ENCODE measurements around the gene ZRANB2. TPM values are rescaled to one million over a fixed set of nuclear protein-coding genes. Genes with fewer than 3 reads are reported as not detected.

Gene ZRANB2
- total and polyA plus RNA-seq, 9 of the 15 experiments (the other 6 are each of a cell fraction or from before 2014, with no cell fraction given) = 80.8 to 264 (median 157) TPM

DNA sequence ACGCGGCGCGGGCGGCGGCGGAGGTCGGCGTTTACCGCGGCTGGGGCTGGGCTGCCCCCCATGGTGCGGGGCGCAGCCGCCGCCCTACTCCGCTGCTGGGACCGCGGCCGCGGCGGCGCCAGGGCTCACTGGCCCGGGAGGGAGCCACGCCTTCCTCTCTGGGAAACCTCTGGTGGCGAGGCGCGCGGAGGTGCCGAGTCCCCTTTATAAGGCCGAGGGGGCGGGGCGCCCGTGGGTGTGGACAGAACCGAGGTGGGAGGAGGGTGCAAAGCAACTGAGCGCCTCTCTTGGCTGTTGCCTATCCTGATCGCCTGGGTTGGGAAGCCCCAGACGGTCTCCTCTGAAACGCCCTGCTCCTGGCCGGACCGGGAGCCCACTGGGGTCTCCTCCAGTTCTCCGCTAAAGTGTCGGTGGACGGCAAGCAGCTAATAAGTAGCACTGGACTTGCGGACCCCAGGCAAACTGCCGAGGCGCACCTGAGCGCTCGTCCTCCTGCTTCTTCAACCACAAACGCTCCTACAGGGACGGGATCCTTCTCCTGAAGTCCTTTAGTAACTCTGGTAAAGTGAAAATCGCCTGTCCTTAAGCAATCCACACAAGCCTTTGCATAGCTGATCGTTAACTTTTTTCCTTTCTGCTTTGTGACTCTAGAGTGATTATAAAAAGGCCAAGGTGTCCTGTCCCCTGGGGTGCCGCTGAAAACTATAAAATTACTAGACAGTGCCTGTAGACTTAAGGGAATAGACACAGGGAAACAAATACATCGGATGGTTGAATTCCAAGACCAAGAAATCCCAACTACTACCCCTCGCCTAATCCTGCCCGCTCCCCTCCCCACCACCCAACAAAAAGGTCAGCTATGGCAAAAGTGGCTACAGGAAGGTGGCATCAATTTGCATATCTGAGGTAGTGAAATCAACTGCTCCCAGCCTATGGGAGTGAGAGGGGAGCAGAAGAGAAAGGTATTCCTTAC is 32.9 kb downstream of the ZRANB2 start, which contains the start of gene PTGER3:
Gene PTGER3, minus strand, starts transcription at position 182 of the 973 bp plus-strand sequence. CDS start 239 bp downstream, outside the sequence.
- peak; percentile 79 for ATAC-seq
- H3K9me3 ChIP-seq (replicated peaks; ENCODE audit: control insufficient read depth, insufficient read depth, low read depth, low read length) = no peaks in the 10 kb centered on the region
- peaks cover 44% of the 10 kb centered on the region for H3K79me2 ChIP-seq (ENCODE audit: control insufficient read depth, insufficient read depth, low read length)
- in situ Hi-C loops (cut with MboI) = no loop called here
- ChIA-PET POLR2A (interaction anchor here (0.6 to 1.0 kb wide), 5 partner anchors 9 to 546 kb away, joined by 3 read pairs; no protein-coding TSS in a partner anchor), CTCF (ENCODE audit: low intra/inter-chr PET ratio) (no interaction called here)
- H2AFZ ChIP-seq (ENCODE audit: low read depth, low read length) = peak within 1 kb of the TSS; percentile 97
- peaks cover 6 to 18% of the 10 kb centered on the region in 2 experiments for H3K4me1 ChIP-seq (replicated peaks in 1 of 2; ENCODE audit: control insufficient read depth in 2 of 2, insufficient read depth in 2 of 2, low read length in 2 of 2)
- WGBS (ENCODE audit: insufficient coverage, low coverage, missing lambda C conversion rate) = 9% methylated on average over 33 of the region's 56 CpGs
- H3K4me3 ChIP-seq = peak within 1 kb of the TSS; percentile 66
- peak within 1 kb of the TSS; percentile 87 for H3K4me2 ChIP-seq (ENCODE audit: insufficient read depth, low read length)
- intact Hi-C loops (cut with micrococcal nuclease) = loop anchor here (5.0 to 10.0 kb wide), 4 partner anchors 151 to 916 kb away; no protein-coding TSS in a partner anchor
- peak within 1 kb of the TSS; percentile 66 for H3K27ac ChIP-seq (ENCODE audit: extremely low read depth, low read depth, low read length)
- peak; percentile 89 to 96 (median 92) for DNase-seq (ENCODE audit: extremely low read depth in 1 of 4, low spot score in 3 of 4)
- no peaks in the 10 kb centered on the region; a peak in 1 of 5 replicates for H3K27me3 ChIP-seq (ENCODE audit: control insufficient read depth in 2 of 2, insufficient read depth in 2 of 2, low read length in 2 of 2)
- peak; percentile 80 for FAIRE-seq
- H4K20me1 ChIP-seq (replicated peaks; ENCODE audit: control insufficient read depth, insufficient read depth, low read length) = no peaks in the 10 kb centered on the region
- no TSS peak for BruUV-seq (replicated peaks)
- no peaks in the 10 kb centered on the region for H3K36me3 ChIP-seq (ENCODE audit: control insufficient read depth, insufficient read depth, low read length)
- H3K9ac ChIP-seq (ENCODE audit: insufficient read depth in 1 of 2, low read depth in 2 of 2, low read length in 2 of 2) = peak within 1 kb of the TSS; percentile 83 to 99
- H3K9me1 ChIP-seq (ENCODE audit: control insufficient read depth, insufficient read depth, low read length) = no peaks in the 10 kb centered on the region
- no peak for TF ChIP-seq JUN (IDR thresholded peaks at IDR 0.05; ENCODE audit: borderline replicate concordance, low read depth, low read length)
- no peak for TF ChIP-seq JUN (CRISPR knock-in tag; IDR thresholded peaks at IDR 0.05; ENCODE audit: borderline replicate concordance)
- no peak for TF ChIP-seq POLR2AphosphoS2 (IDR thresholded peaks at IDR 0.05; ENCODE audit: low read length)
- peak; percentile 71; the same call in 1 of the 2 replicates for TF ChIP-seq GATAD2B (IDR thresholded peaks at IDR 0.05; ENCODE audit: borderline replicate concordance)
- TF ChIP-seq, protein P1, sequence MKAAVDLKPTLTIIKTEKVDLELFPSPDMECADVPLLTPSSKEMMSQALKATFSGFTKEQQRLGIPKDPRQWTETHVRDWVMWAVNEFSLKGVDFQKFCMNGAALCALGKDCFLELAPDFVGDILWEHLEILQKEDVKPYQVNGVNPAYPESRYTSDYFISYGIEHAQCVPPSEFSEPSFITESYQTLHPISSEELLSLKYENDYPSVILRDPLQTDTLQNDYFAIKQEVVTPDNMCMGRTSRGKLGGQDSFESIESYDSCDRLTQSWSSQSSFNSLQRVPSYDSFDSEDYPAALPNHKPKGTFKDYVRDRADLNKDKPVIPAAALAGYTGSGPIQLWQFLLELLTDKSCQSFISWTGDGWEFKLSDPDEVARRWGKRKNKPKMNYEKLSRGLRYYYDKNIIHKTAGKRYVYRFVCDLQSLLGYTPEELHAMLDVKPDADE (conservative IDR thresholded peaks at IDR 0.05; ENCODE audit: control insufficient read depth, low read depth, low read length) = peak; percentile 62; the same call in 1 of the 2 replicates
- TF ChIP-seq GTF2F1 (IDR thresholded peaks at IDR 0.05; ENCODE audit: low read depth, low read length) = peak; percentile 92
- TF ChIP-seq SPI1 (IDR thresholded peaks at IDR 0.05; ENCODE audit: borderline replicate concordance, low read depth, low read length) = 0 out of 2 replicates have a peak, but pooled peaks have one; percentile 19
- TF ChIP-seq TBP (optimal IDR thresholded peaks at IDR 0.05; ENCODE audit: low read depth, low read length) = peak; percentile 98
- TF ChIP-seq MEIS2 (IDR thresholded peaks at IDR 0.05; ENCODE audit: partially characterized antibody) = peak; percentile 24
- TF ChIP-seq LCOR (CRISPR knock-in tag; IDR thresholded peaks at IDR 0.05) = no peak
- TF ChIP-seq FIP1L1 (IDR thresholded peaks at IDR 0.05; ENCODE audit: low read depth, low read length, poor library complexity, severe bottlenecking) = peak; percentile 36
- TF ChIP-seq ZFP1 (CRISPR knock-in tag; IDR thresholded peaks at IDR 0.05) = no peak
- peak; percentile 60; the same call in 1 of the 2 replicates for TF ChIP-seq SUPT5H (IDR thresholded peaks at IDR 0.05)
- TF ChIP-seq, protein P2, sequence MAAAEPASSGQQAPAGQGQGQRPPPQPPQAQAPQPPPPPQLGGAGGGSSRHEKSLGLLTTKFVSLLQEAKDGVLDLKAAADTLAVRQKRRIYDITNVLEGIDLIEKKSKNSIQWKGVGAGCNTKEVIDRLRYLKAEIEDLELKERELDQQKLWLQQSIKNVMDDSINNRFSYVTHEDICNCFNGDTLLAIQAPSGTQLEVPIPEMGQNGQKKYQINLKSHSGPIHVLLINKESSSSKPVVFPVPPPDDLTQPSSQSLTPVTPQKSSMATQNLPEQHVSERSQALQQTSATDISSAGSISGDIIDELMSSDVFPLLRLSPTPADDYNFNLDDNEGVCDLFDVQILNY (CRISPR knock-in tag; IDR thresholded peaks at IDR 0.05) = no peak
- TF ChIP-seq SNRNP70 (optimal IDR thresholded peaks at IDR 0.05; ENCODE audit: low read depth, low read length) = no peak
- peak; percentile 78 to 82; a peak in 3 of 4 replicates for TF ChIP-seq MAZ (CRISPR knock-in tag; conservative IDR thresholded peaks at IDR 0.05 in 1 of 2, IDR thresholded peaks at IDR 0.05 in 1 of 2)
- TF ChIP-seq, protein P3, sequence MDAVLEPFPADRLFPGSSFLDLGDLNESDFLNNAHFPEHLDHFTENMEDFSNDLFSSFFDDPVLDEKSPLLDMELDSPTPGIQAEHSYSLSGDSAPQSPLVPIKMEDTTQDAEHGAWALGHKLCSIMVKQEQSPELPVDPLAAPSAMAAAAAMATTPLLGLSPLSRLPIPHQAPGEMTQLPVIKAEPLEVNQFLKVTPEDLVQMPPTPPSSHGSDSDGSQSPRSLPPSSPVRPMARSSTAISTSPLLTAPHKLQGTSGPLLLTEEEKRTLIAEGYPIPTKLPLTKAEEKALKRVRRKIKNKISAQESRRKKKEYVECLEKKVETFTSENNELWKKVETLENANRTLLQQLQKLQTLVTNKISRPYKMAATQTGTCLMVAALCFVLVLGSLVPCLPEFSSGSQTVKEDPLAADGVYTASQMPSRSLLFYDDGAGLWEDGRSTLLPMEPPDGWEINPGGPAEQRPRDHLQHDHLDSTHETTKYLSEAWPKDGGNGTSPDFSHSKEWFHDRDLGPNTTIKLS (IDR thresholded peaks at IDR 0.05; ENCODE audit: borderline replicate concordance, low read depth) = peak; percentile 47; the same call in 1 of the 2 replicates
- no peak for TF ChIP-seq PHF21A (IDR thresholded peaks at IDR 0.05; ENCODE audit: borderline replicate concordance, low read depth)

All from K562 (cell line).